Activated T-helper 2 cell treated with anti-CD3 and anti-CD28 coated beads, Interferon-gamma antibody, Interleukin-2, Interleukin-4, amounts not matched to agents 10 μg/mL and 5 μg/mL and 100 μg/mL, durations not matched to agents 14 hours and 24 hours and 36 hours (primary cell): Measurements from ENCODE around the gene ODF4. TPM values are rescaled to one million over a fixed set of nuclear protein-coding genes. Genes with fewer than 3 reads are reported as not detected.
"Not testable (repeated sequence)": the region's sequence is repeated elsewhere in the genome, so short reads cannot be mapped to it uniquely, and the experiment has no call there.

Experiments used
- DNase-seq: peaks from one replicate; pipeline ENCODE4 v3.0.0; 2021; ENCODE audit warnings: low spot score
- H3K27ac Mint-ChIP-seq: one replicate; pipeline ENCODE4 v1.8.0; 2021; ENCODE audit warnings: mixed read lengths
- H3K27me3 Mint-ChIP-seq: one replicate; pipeline ENCODE4 v1.8.0; 2021; ENCODE audit warnings: low read depth, mixed read lengths
- H3K36me3 Mint-ChIP-seq: one replicate; pipeline ENCODE4 v1.8.0; 2021; ENCODE audit warnings: low read depth, mixed read lengths
- H3K4me1 Mint-ChIP-seq: one replicate; pipeline ENCODE4 v1.8.0; 2021; ENCODE audit warnings: low read depth, mixed read lengths
- H3K4me3 Mint-ChIP-seq: one replicate; pipeline ENCODE4 v1.8.0; 2021; ENCODE audit warnings: low read depth, mild to moderate bottlenecking, moderate library complexity, mixed read lengths
- H3K9me3 Mint-ChIP-seq: one replicate; pipeline ENCODE4 v1.8.0; 2021; ENCODE audit warnings: mixed read lengths
- intact Hi-C: fragments of 100-400 bp; cut with micrococcal nuclease; formaldehyde crosslinking; loops from one replicate; pipeline ENCODE4 v1.15.1; 2023
- total RNA-seq: library from RNA; stranded (reverse); gene quantifications from 2 replicates; pipeline ENCODE4 v1.2.3, GENCODE V29; 2022

Gene ODF4
- total RNA-seq, 1 donor from 2014 or later: not detected

DNA sequence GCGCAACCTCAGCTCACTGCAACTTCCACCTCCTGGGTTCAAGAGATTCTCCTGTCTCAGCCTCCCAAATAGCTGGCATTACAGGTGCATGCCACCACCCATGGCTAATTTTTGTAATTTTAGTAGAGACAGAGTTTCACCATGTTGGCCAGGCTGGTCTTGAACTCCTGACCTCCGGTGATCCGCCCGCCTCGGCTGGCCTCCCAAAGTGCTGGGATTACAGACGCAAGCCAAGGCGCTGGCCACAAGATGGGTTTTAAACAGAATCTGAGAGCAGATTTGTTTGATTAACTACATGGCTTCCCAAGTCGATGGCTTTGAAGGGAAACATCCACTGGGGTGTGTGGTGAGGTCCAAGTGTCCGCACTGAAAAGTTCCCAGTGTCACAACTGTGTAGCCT lies 54.9 kb downstream of the ODF4 start:
- Mint-ChIP-seq H3K4me1 (peaks cover 14% of the 10 kb centered on the region), H3K27me3 (peaks cover 25% of the 10 kb centered on the region)
- H3K27ac Mint-ChIP-seq, intact Hi-C loops, DNase-seq, H3K9me3 Mint-ChIP-seq, H3K4me3 Mint-ChIP-seq, H3K36me3 Mint-ChIP-seq: not testable (repeated sequence)

Other genes starting within 250 kb of the ODF4 start
- gene ALOXE3, start 221.3 kb upstream of the ODF4 start, total RNA-seq: not detected in 2 replicates
- 2.4 and 3.1 TPM in 2 replicates for gene HES7, start 215.7 kb upstream of the ODF4 start, total RNA-seq
- 41.8 and 43.2 TPM in 2 replicates for gene PER1, start 187.4 kb upstream of the ODF4 start, total RNA-seq
- 44.6 and 44.7 TPM in 2 replicates for gene VAMP2, start 176.9 kb upstream of the ODF4 start, total RNA-seq
- gene TMEM107, start 163.5 kb upstream of the ODF4 start, total RNA-seq: 18.7 and 25.0 TPM in 2 replicates
- 7.8 and 8.0 TPM in 2 replicates for gene BORCS6, start 149.7 kb upstream of the ODF4 start, total RNA-seq
- 113 TPM in 2 replicates for gene AURKB, start 129.3 kb upstream of the ODF4 start, total RNA-seq
- 76.7 and 81.0 TPM in 2 replicates for gene CTC1, start 91.8 kb upstream of the ODF4 start, total RNA-seq
- gene PFAS, start 90.6 kb upstream of the ODF4 start, total RNA-seq: 165 and 174 TPM in 2 replicates
- gene RANGRF, start 51.2 kb upstream of the ODF4 start, total RNA-seq: 61.4 and 64.1 TPM in 2 replicates
- gene SLC25A35, start 44.4 kb upstream of the ODF4 start, total RNA-seq: 6.8 and 7.4 TPM in 2 replicates
- not detected in 2 replicates for gene ARHGEF15, start 29.6 kb upstream of the ODF4 start, total RNA-seq
- 2,352 and 2,379 TPM in 2 replicates for gene RPL26, start 43.4 kb downstream of the ODF4 start, total RNA-seq
- not detected in 2 replicates for gene RNF222, start 58.0 kb downstream of the ODF4 start, total RNA-seq
- 66.6 and 66.9 TPM in 2 replicates for gene NDEL1, start 96.0 kb downstream of the ODF4 start, total RNA-seq